DOHH2 (cell line): ENCODE results near the gene DNAH11.

Experiments used
- H3F3A ChIP-seq: fragments of 200-600 bp; sonication (generic), shearing (Covaris generic); 2 replicates; pipeline ENCODE4 v1.6.0; 2016; ENCODE audit warnings: antibody characterized with exemption, mild to moderate bottlenecking; ENCODE audit not compliant: control insufficient read depth, insufficient read depth
- H3K27ac ChIP-seq: fragments of 200-600 bp; sonication (generic); 2 replicates; pipeline ENCODE4 v1.5.1; 2014; ENCODE audit warnings: low read depth, mild to moderate bottlenecking, low read length, moderate library complexity
- H3K27me3 ChIP-seq: fragments of 200-600 bp; sonication (generic); 2 replicates; pipeline ENCODE4 v1.6.1; 2014; ENCODE audit warnings: mild to moderate bottlenecking, low read length, mixed read lengths; ENCODE audit not compliant: control insufficient read depth
- H3K36me3 ChIP-seq: fragments of 200-600 bp; sonication (generic); 2 replicates; pipeline ENCODE4 v1.6.1; 2014; ENCODE audit warnings: mild to moderate bottlenecking, low read length, moderate library complexity, mixed read lengths; ENCODE audit not compliant: control insufficient read depth
- H3K4me1 ChIP-seq: fragments of 200-600 bp; sonication (generic); 2 replicates; pipeline ENCODE4 v1.6.1; 2014; ENCODE audit warnings: mild to moderate bottlenecking, low read length, mixed read lengths; ENCODE audit not compliant: control insufficient read depth
- H3K4me2 ChIP-seq: fragments of 200-600 bp; sonication (generic); 2 replicates; pipeline ENCODE4 v1.6.0; 2014; ENCODE audit warnings: mild to moderate bottlenecking, low read length, moderate library complexity
- H3K4me3 ChIP-seq: fragments of 200-600 bp; sonication (generic); 2 replicates; pipeline ENCODE4 v1.5.1; 2014; ENCODE audit warnings: mild to moderate bottlenecking, low read length, mixed read lengths
- H3K79me2 ChIP-seq: fragments of 200-600 bp; sonication (generic); 2 replicates; pipeline ENCODE4 v1.6.1; 2014; ENCODE audit warnings: mild to moderate bottlenecking, low read length, mixed read lengths; ENCODE audit not compliant: control insufficient read depth
- H3K9me2 ChIP-seq: fragments of 200-600 bp; sonication (generic); replicated peaks from 2 replicates; pipeline ENCODE4 v1.6.1; 2014; ENCODE audit warnings: mild to moderate bottlenecking, low read length, mixed read lengths; ENCODE audit not compliant: control insufficient read depth
- H3K9me3 ChIP-seq: fragments of 200-600 bp; sonication (generic); 2 replicates; pipeline ENCODE4 v1.6.1; 2014; ENCODE audit warnings: antibody characterized with exemption, low read length, mixed read lengths; ENCODE audit not compliant: control insufficient read depth, insufficient read depth
- H4K20me1 ChIP-seq: fragments of 200-600 bp; sonication (generic); 2 replicates; pipeline ENCODE4 v1.6.0; 2014; ENCODE audit warnings: low read depth, mild to moderate bottlenecking, antibody characterized with exemption, low read length, moderate library complexity; ENCODE audit not compliant: control insufficient read depth, insufficient read depth
- CTCF ChIP-seq: fragments of 200-600 bp; sonication (generic); IDR thresholded peaks from one replicate; pipeline ENCODE4 v1.5.1; 2014; ENCODE audit warnings: antibody characterized with exemption, mild to moderate bottlenecking, low read depth, low read length; ENCODE audit not compliant: poor library complexity, severe bottlenecking
- EZH2phosphoT487 ChIP-seq: fragments of 200-600 bp; sonication (generic); IDR thresholded peaks from 2 replicates; pipeline ENCODE4 v1.6.1; 2017; ENCODE audit warnings: borderline replicate concordance, mild to moderate bottlenecking, antibody characterized with exemption, low read length, moderate library complexity, mixed read lengths

The DNAH11 gene

GRCh38 chr7:21566094-21566493, 23.3 kb downstream of the DNAH11 start:
- Histone ChIP-seq H3K79me2 (no peaks in the 10 kb centered on the region), H3K9me3 (no peaks in the 10 kb centered on the region), H3K4me2 (no peak overlapping the region), H3K36me3 (no peaks in the 10 kb centered on the region), H3F3A (no peaks in the 10 kb centered on the region), H3K4me1 (no peaks in the 10 kb centered on the region), H3K9me2 (no peaks in the 10 kb centered on the region), H4K20me1 (no peaks in the 10 kb centered on the region), H3K27me3 (no peaks in the 10 kb centered on the region), H3K27ac (no peak overlapping the region), H3K4me3 (no peak overlapping the region)
- TF ChIP-seq CTCF: no peak
- no peak for TF ChIP-seq EZH2phosphoT487

GRCh38 chr7:21568762-21569161, 25.9 kb downstream of the DNAH11 start:
- H3K4me1 ChIP-seq: no peaks in the 10 kb centered on the region
- no peaks in the 10 kb centered on the region for H3K27me3 ChIP-seq
- H3K79me2 ChIP-seq: no peaks in the 10 kb centered on the region
- H3K27ac ChIP-seq: no peak overlapping the region
- no peak overlapping the region for H3K4me3 ChIP-seq
- no peaks in the 10 kb centered on the region for H3K36me3 ChIP-seq
- H4K20me1 ChIP-seq: no peaks in the 10 kb centered on the region
- H3F3A ChIP-seq: no peaks in the 10 kb centered on the region
- H3K9me2 ChIP-seq: no peaks in the 10 kb centered on the region
- H3K9me3 ChIP-seq: no peaks in the 10 kb centered on the region
- no peak overlapping the region for H3K4me2 ChIP-seq
- TF ChIP-seq EZH2phosphoT487: no peak
- peak; percentile 66 for TF ChIP-seq CTCF

- no peak overlapping the region for H3K4me3 ChIP-seq
- H3K9me2 ChIP-seq: no peaks in the 10 kb centered on the region
- no peak overlapping the region for H3K27ac ChIP-seq
- H3K4me1 ChIP-seq: no peaks in the 10 kb centered on the region
- H3K4me2 ChIP-seq: no peak overlapping the region
- H3K9me3 ChIP-seq: no peaks in the 10 kb centered on the region
- TF ChIP-seq CTCF (no peak), EZH2phosphoT487 (no peak)
- H3F3A ChIP-seq: no peaks in the 10 kb centered on the region
- H3K36me3 ChIP-seq: no peaks in the 10 kb centered on the region
- no peaks in the 10 kb centered on the region for H3K27me3 ChIP-seq
- no peaks in the 10 kb centered on the region for H3K79me2 ChIP-seq
- H4K20me1 ChIP-seq: no peaks in the 10 kb centered on the region
Observed at GRCh38 chr7:21572331-21573313, 29.8 kb downstream of the DNAH11 start.
